GM12874 (cell line): ENCODE results near the gene PDLIM5.

Experiments
- TF ChIP-seq, protein P1 (sequence below): IDR thresholded peaks from 2 replicates; pipeline ENCODE4 v1.5.1; 2011; ENCODE audit warnings: low read depth, mild to moderate bottlenecking, control low read depth, low read length, moderate library complexity; ENCODE audit not compliant: insufficient read depth

PDLIM5 gene

DNA sequence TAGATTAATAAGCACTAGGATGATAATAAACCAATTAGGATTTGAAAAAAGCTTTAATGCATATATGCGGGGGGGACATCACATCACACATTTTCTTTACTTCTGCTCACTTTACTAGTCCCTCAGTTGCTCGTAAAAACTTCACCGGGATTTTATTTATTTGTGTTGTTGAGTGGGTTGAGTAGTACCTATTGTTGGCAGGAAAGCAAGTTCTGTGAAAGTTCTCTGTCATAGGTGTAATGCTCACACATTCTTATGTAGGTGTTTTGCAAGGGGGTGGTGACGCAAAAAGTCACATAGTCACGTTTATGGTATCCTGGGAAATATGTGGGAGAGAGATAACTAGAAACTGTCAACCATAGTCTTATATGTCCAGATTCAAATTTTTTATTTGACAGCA lies 65.3 kb downstream of the PDLIM5 start:
- TF ChIP-seq, protein P1, sequence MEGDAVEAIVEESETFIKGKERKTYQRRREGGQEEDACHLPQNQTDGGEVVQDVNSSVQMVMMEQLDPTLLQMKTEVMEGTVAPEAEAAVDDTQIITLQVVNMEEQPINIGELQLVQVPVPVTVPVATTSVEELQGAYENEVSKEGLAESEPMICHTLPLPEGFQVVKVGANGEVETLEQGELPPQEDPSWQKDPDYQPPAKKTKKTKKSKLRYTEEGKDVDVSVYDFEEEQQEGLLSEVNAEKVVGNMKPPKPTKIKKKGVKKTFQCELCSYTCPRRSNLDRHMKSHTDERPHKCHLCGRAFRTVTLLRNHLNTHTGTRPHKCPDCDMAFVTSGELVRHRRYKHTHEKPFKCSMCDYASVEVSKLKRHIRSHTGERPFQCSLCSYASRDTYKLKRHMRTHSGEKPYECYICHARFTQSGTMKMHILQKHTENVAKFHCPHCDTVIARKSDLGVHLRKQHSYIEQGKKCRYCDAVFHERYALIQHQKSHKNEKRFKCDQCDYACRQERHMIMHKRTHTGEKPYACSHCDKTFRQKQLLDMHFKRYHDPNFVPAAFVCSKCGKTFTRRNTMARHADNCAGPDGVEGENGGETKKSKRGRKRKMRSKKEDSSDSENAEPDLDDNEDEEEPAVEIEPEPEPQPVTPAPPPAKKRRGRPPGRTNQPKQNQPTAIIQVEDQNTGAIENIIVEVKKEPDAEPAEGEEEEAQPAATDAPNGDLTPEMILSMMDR = no peak

DNA sequence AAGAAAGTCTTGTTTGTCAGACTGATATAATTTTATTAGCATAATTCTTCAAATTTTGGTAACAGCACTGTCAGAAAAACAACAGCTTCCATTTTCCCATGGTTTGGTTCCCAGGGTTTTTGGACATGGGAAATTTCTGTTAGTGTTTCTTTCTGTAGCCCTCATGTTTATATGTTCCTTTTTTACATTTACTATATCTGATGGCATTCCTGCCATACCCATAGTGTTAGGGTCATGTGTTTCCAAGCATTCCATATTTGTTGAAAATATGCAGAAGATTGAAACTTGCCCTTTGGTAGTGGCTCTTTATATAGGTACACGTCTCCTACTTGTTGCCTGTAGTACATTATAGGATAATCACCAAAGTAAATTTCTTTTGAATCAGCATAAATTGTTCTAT lies 65.8 kb downstream of the PDLIM5 start:
- TF ChIP-seq, protein P1 = no peak

DNA sequence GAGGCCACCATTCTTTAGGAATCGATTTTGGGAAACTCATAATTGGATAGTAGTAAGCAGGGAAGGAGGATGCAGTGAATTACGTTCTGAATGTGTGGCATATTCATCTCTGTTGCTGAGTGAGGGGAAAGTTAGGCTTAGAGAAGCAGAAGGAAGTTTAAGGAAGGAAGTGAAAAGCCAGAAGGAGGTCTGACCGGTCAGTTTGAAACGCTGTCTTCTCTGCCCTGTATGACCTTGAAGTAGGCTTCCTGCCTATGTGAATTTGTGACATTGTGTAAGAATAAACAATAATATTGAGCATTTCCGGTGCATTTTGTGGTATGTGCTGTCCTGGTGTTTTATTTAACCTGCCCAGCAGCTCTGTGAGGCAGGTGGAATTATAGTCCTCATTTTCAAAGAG lies 67.3 kb downstream of the PDLIM5 start:
- TF ChIP-seq, protein P1 = no peak

DNA sequence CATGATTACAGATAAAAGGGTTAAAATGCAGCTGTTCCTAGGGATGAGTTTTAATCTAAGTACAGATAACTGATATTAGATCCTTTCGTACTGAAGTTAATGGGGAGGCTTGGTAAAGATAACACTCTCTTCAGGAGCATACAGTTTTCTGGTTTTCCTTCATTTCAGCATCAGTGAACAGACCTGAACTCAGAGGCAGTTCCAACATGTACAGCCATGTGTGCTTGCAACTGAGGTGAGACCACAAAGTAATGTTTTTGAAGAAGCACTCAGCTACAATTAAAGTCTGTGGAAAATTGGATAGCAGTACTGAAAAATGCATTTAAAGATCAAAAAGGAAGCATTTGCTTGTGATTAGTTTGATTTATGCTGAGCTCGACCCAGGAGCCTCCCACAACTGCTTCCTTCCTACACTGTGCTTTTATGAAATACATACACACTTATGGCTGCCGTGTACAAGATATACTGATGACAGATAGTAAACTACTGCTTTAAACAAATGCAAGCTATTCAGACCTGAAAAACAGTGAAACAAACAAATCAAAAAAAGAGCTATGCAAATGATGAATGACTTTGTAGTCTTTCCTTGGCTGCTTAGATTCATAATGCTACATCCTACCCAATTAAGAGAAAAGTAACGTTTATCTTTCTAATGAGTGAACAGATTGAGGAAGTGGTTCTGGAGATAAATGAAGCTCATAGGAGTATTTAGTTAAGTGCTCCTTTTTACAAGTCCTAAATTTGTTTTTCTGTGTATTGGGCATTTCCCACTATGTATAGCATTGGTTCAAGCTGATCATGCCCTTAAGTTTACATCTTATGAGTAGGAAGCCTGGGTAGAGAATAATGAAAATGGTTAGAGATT lies 68.4 kb downstream of the PDLIM5 start:
- TF ChIP-seq, protein P1 = no peak

DNA sequence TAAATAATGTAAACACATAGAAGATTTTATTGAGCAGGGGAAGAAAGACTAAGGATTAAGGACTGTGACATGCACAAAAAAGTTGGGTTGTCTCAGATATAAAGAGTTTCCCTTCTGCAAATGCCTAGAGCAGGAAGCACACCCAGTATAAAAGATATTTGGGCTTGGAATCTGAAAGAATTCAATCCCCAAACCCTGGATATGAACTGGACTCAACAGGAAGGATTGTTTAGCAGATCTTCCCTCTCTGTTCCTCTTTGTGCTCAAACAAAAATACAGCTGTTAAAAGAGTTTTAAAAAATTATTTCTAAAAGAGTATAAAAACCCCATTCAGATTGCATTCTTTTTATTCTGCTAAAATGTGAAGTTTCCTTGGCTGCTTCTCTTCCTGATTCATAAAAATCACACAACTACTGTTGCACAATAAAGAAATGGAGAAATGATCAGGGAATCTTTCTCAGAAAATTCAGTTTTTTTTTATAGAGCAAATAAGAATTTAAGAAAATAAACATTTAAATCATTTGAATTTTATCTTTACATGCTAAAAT lies 71.4 kb downstream of the PDLIM5 start:
- TF ChIP-seq, protein P1 = no peak

DNA sequence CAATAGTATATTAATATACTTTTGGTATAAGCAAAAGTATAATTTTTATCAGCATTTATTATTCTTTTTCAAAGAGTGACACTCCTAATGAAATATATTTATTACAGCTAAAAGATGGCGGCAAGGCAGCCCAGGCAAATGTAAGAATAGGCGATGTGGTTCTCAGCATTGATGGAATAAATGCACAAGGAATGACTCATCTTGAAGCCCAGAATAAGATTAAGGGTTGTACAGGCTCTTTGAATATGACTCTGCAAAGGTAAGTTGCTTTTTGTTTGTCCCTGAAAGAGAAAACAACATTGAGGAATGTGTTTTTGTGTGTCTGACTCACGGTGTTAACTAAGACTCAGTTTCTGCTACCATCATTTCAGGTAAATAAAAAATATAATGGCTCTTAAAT lies 71.9 kb downstream of the PDLIM5 start:
- TF ChIP-seq, protein P1 = no peak

DNA sequence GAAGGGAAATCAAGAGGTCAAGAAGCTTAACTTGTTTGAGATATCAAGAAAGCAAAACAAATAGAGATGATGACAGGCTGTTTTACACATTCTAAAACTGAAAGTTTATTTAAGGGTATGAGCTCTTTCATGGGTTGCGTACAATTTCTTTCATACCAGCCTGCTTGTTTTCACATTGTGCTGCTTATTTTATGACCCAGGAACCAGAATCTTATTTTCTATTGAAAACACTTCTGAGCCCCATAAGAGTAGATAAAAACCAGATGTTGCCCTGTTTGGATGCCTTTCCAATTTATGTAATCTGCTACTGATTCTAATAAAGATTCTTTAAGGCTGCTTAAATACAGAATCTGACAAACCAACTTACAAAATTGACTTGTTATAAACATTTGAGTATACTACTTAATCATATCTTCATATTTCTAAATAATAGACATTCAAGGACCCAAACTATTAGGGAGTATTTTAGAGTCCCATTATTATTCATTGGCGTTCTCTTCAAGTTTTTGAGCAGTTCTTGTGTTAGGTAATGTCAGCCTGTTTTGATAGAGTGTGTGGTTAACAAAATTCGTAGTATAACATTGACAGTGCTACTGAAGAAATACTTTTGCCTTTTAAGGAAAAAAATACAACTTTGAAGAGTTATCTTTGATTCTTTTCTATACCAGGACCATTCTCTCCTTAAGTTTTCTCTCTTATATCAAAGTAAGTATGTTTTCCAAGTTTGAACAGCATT lies 74.4 kb downstream of the PDLIM5 start:
- TF ChIP-seq, protein P1 = no peak
